ENCODE data around the gene SYAP1. TPM values are rescaled to one million over a fixed set of nuclear protein-coding genes. Genes with fewer than 3 reads are reported as not detected.
"Not testable (repeated sequence)": the region's sequence is repeated elsewhere in the genome, so short reads cannot be mapped to it uniquely, and the experiment has no call there.

SYAP1 gene
- total RNA-seq, 8 experiments from 2014 or later, result 16.3 to 40.7 (median 23.2) TPM

DNA sequence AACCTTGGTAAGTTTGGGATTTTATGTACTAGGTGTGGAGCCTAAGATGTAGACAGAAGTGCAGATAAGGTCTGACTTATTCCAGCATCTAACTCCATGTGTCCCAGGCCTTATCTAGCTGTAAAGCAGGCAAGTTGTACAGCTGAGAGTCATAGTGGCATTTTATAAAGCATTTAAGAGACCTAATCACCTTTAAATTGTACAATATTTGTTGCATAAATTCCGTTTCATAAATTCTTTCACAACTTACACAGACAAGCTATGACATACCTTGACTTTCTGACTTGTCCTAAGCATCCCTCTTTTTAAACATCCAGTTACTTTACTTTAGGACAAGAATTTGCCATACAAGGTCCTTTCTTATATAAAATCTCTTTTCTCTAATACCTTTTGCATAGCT lies 11.0 kb downstream of the SYAP1 start:
- in situ Hi-C loops (cut with MboI; ENCODE audit: low pct_unique_long_range_greater_than_20kb in 2 of 9, low sequenced_read_pairs in 9 of 9, unreplicated experiment in 9 of 9), result no loop called here
- Histone ChIP-seq H3K4me3 (no peak overlapping the region), H3K4me1 (replicated peaks in 1 of 2) (no peaks in the 10 kb centered on the region), H3K27ac (no peak overlapping the region)
- no peak for ATAC-seq (replicated peaks in 6 of 8)
- 83 to 100% (median 96%) methylated on average over 1 of the region's 1 CpG; no CpG with 5 or more reads in 6 of the 10 experiments for WGBS, 10 experiments

DNA sequence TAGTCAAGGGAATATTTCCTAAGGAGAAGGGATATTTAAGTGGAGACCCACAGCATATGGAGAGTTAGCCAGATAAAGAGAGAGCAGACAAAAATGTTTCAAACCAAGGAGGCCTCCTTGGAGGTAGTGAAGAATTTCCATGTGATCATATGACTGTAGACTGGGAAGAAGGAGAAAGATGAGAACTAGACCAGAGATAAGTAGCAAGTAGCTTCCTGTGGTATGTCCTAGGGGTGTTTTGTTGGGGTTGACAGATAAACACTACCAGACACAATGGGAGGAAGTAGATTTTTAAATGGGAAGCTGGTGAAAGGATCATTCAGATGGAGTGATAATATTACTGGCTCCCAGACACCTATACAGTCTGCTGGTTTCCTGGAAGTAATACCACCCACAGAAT lies 13.6 kb downstream of the SYAP1 start:
- H3K4me1 ChIP-seq (replicated peaks in 1 of 2), result no peaks in the 10 kb centered on the region
- in situ Hi-C loops (cut with MboI; ENCODE audit: low pct_unique_long_range_greater_than_20kb in 2 of 9, low sequenced_read_pairs in 9 of 9, unreplicated experiment in 9 of 9), result no loop called here
- H3K4me3 ChIP-seq, result no peak overlapping the region
- H3K27ac ChIP-seq, result no peak overlapping the region
- ATAC-seq (replicated peaks in 6 of 8), result no peak

DNA sequence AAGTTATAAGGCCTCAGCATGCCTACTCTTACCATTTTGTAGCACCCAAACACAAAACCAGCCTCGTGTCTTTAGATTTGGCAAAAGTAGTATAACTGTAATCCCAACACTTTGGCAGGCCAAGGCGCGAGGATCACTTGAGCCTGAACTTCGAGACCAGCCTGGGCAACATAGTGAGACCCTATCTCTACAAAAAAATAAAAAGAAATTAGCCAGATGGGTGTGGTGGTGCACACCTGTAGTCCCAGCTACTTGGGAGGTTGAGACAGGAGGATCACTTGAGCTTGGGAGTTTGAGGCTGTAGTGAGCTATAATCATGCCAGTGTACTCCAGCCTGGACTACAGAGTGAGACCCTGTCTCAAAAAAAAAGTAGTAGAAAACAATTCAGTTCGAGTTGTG lies 17.6 kb downstream of the SYAP1 start:
- in situ Hi-C loops (cut with MboI; ENCODE audit: low pct_unique_long_range_greater_than_20kb in 2 of 9, low sequenced_read_pairs in 9 of 9, unreplicated experiment in 9 of 9), result no loop called here
- 85 to 100% (median 100%) methylated on average over 1 to 4 of the region's 5 CpGs; no CpG with 5 or more reads in 7 of the 10 experiments for WGBS, 10 experiments
- ATAC-seq (replicated peaks in 6 of 8), result no peak

DNA sequence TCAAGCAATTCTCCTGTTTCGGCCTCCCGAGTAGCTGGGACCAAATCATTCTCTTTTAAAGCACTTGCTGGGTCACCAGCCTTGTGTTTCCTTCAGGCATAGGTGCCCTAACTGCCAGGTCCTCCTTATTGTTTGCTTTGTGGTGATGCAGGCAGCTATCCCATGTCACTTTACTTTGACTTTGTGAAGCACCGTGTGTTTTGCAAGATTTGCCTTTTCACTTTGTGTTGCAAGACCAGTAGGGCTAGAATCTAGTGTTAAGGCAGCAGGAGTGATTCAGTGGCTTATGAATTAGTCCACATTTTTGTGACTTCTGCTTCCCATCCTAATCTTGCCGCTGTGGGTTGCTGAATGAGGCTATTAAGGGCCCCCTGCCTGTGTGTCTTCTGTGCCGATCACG lies 20.2 kb downstream of the SYAP1 start:
- Histone ChIP-seq H3K27ac (no peak overlapping the region), H3K4me1 (replicated peaks in 1 of 2) (no peaks in the 10 kb centered on the region), H3K4me3 (no peak overlapping the region)
- ATAC-seq (replicated peaks in 6 of 8), result no peak
- WGBS, 10 experiments, result 47% methylated on average over 4 of the region's 6 CpGs; no CpG with 5 or more reads in 9 of the 10 experiments
- in situ Hi-C loops (cut with MboI; ENCODE audit: low pct_unique_long_range_greater_than_20kb in 2 of 9, low sequenced_read_pairs in 9 of 9, unreplicated experiment in 9 of 9), result no loop called here

More for the DNA sequence above, 17.6 kb downstream of the SYAP1 start:
- no peak overlapping the region for H3K27ac ChIP-seq
- no peaks in the 10 kb centered on the region for H3K4me1 ChIP-seq (replicated peaks in 1 of 2)
- no peak overlapping the region for H3K4me3 ChIP-seq

DNA sequence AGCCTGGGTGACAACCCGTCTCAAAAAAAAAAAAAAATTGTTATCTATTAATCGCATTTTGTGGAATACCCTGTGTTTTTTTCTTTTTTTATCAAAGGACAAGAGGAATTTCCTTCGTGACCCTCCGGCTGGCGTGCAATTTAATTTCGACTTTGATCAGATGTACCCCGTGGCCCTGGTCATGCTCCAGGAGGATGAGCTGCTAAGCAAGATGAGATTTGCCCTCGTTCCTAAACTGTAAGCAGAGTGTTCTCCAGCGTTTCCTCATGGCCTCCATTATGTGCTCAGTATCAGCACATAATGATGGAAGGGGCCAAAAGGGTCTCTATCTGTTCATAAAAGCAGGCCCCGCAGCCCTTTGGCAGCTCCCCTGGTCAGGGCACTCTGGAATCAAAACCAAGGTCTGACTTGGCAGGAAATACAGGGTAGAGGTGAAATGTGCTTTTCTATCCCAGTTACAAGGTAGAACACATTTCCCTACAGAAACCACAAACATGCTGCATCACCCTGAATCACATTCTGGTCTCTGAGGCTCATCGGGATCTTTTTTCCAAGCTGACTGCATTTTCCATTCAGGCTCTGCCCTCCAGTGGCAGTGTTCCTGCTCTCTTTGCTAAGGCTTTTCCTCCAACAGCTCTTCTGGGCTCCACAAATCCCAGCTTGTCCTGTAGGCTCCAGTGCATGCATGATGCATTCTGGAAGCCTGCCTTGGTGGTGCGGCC lies 24.4 kb downstream of the SYAP1 start:
- in situ Hi-C loops (cut with MboI; ENCODE audit: low pct_unique_long_range_greater_than_20kb in 2 of 9, low sequenced_read_pairs in 9 of 9, unreplicated experiment in 9 of 9), result no loop called here
- Histone ChIP-seq H3K4me3 (no peak overlapping the region), H3K27ac (no peak overlapping the region), H3K4me1 (replicated peaks in 1 of 2) (no peaks in the 10 kb centered on the region)
- no peak for ATAC-seq (replicated peaks in 6 of 8)
- 91 to 100% (median 99%) methylated on average over 2 to 11 of the region's 12 CpGs; no CpG with 5 or more reads in 7 of the 10 experiments for WGBS, 10 experiments

DNA sequence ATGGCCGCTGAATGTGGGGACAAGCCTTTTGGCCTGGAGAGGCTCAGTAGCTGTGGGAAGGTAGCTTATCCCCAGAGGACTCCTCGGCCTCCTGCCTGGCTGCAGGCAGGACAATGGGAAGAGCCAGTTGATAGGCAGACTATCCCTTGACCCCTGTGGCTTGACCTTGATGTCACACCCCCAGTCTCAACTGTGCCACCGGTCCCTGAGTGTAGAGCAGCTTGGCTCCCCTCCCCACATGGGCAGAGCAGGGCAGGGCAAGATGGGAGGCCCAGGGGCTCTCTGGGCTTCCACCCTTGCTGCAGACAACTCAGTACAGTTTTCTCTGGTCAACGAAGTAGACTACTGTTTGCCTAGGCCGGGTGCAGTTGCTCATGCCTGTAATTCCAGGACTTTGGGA lies 25.7 kb downstream of the SYAP1 start:
- peak in 1 of 8 experiments; percentile 17 for ATAC-seq (replicated peaks in 6 of 8)
- no peak overlapping the region for H3K4me3 ChIP-seq
- H3K4me1 ChIP-seq (replicated peaks in 1 of 2), result no peaks in the 10 kb centered on the region
- no peak overlapping the region for H3K27ac ChIP-seq
- in situ Hi-C loops (cut with MboI; ENCODE audit: low pct_unique_long_range_greater_than_20kb in 2 of 9, low sequenced_read_pairs in 9 of 9, unreplicated experiment in 9 of 9), result no loop called here
- WGBS, 10 experiments, result 86 to 100% methylated on average over 1 of the region's 5 CpGs; no CpG with 5 or more reads in 8 of the 10 experiments

DNA sequence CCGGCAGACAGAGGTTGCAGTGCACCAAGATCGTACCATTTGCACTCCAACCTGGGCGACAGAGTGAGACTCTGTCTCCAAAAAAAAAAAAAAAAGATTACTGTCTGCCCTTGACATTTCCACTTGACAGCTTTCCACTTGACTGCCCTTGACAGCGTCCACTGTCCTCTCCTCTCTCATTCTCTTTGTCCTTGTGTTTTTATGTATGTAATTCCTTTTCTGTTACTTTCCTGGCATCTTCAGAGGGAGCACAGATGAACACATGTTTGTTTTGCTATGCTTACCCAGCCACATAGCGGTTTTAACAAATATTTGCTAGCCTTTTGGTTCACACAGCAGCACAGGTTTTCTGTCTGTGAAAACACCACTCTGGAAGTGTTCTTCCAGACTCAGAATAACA lies 26.2 kb downstream of the SYAP1 start:
- in situ Hi-C loops (cut with MboI; ENCODE audit: low pct_unique_long_range_greater_than_20kb in 2 of 9, low sequenced_read_pairs in 9 of 9, unreplicated experiment in 9 of 9), result no loop called here
- WGBS, 10 experiments, result 70 to 100% (median 88%) methylated on average over 1 to 5 of the region's 5 CpGs; no CpG with 5 or more reads in 7 of the 10 experiments
- no peak overlapping the region for H3K4me3 ChIP-seq
- H3K4me1 ChIP-seq (replicated peaks in 1 of 2), result no peaks in the 10 kb centered on the region
- H3K27ac ChIP-seq, result no peak overlapping the region
- peak in 1 of 8 experiments; percentile 74 for ATAC-seq (replicated peaks in 6 of 8)

DNA sequence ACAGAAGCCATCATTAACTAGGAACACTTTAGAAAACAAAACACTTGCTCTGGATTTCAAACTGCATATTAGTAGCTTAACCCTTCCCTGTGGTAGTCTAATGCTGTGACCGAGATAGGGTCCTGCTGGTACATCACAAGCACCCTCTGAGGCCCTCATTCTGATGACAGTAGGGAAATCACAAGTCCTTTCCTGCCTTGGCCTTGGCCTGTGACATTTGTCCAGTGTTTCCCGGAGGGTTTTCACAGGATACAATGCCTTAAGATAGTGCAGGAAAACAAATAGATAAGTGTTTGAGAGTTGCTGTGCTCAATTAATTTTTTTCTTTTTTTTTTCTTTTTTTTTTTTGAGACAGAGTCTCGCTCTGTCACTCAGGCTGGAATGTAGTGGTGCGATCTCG lies 29.0 kb downstream of the SYAP1 start:
- Histone ChIP-seq H3K4me1 (replicated peaks in 1 of 2) (no peaks in the 10 kb centered on the region), H3K4me3 (no peak overlapping the region), H3K27ac (no peak overlapping the region)
- no peak for ATAC-seq (replicated peaks in 6 of 8)
- WGBS, 10 experiments, result 100% methylated on average over 1 of the region's 5 CpGs; no CpG with 5 or more reads in 9 of the 10 experiments
- in situ Hi-C loops (cut with MboI; ENCODE audit: low pct_unique_long_range_greater_than_20kb in 2 of 9, low sequenced_read_pairs in 9 of 9, unreplicated experiment in 9 of 9), result no loop called here

DNA sequence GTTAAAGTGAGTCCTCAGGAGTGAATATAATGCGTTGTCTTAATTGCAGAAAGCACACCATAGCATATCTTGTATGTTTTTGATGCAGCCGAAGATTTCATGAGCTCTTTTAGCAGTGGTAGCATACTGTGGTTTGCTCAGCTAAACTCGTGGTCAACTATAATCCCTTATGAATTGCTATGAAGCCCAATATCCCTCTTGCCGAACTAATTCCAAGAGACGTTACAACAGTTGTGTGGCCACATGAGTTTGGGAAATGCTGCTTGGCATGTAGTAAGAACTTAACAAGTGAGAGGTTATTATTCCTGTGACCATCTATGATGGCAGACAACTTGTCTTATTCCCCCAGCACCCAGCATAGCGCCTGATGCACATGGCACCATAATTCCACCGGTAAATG lies 30.7 kb downstream of the SYAP1 start:
- WGBS, 10 experiments, result 100% methylated on average over 1 to 5 of the region's 7 CpGs; no CpG with 5 or more reads in 7 of the 10 experiments
- in situ Hi-C loops (cut with MboI; ENCODE audit: low pct_unique_long_range_greater_than_20kb in 2 of 9, low sequenced_read_pairs in 9 of 9, unreplicated experiment in 9 of 9), result no loop called here
- no peak for ATAC-seq (replicated peaks in 6 of 8)
- H3K27ac ChIP-seq, result no peak overlapping the region
- H3K4me3 ChIP-seq, result no peak overlapping the region
- no peaks in the 10 kb centered on the region for H3K4me1 ChIP-seq (replicated peaks in 1 of 2)

DNA sequence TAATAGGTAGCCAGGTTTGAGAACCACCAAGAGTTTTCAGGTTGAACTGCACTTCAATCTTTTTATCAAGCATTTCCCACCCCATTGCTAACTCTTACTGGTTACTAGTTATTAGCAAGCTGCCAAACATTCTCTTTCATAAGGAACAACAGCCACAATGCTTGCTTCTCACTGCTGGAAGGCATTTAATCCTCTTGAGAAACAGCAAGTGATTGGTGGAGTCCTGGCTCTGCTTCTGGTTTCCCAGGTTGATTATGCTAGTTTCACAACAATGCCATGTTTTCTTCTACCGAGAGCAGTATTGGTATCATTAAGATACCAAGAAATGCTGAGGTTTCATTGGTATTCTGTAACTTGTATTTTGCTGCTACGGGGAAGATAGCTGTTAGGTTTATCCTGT lies 34.6 kb downstream of the SYAP1 start:
- 80 to 100% (median 96%) methylated on average over 1 to 2 of the region's 2 CpGs; no CpG with 5 or more reads in 6 of the 10 experiments for WGBS, 10 experiments
- Histone ChIP-seq H3K4me3 (no peak overlapping the region), H3K4me1 (replicated peaks in 1 of 2) (no peaks in the 10 kb centered on the region), H3K27ac (no peak overlapping the region)
- no peak for ATAC-seq (replicated peaks in 6 of 8)
- in situ Hi-C loops (cut with MboI; ENCODE audit: low pct_unique_long_range_greater_than_20kb in 2 of 9, low sequenced_read_pairs in 9 of 9, unreplicated experiment in 9 of 9), result no loop called here

DNA sequence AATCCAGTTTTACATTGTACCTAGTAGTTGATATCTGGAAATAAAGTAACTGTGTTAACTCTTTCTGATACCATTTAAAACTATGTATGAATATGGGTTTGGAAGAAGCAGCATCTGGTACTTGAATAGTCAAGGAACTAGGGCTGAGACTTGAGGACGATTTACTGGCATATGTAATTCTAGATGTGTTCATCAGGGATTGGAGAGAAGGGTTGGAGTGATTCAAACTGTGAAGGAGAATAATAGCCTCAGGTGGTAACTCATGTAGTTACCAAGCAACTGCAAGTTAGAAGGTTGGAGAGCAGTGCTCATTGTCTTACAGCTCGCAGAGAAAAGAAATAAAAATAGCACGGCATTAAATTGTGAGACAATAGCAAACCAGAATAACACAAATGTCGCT lies 37.3 kb downstream of the SYAP1 start:
- 80 to 100% (median 87%) methylated on average over 1 to 4 of the region's 4 CpGs; no CpG with 5 or more reads in 6 of the 10 experiments for WGBS, 10 experiments
- H3K27ac ChIP-seq, result no peak overlapping the region
- no peaks in the 10 kb centered on the region for H3K4me1 ChIP-seq (replicated peaks in 1 of 2)
- in situ Hi-C loops (cut with MboI; ENCODE audit: low pct_unique_long_range_greater_than_20kb in 2 of 9, low sequenced_read_pairs in 9 of 9, unreplicated experiment in 9 of 9), result no loop called here
- no peak overlapping the region for H3K4me3 ChIP-seq
- peak in 2 of 8 experiments; percentile 61 to 82 for ATAC-seq (replicated peaks in 6 of 8)

DNA sequence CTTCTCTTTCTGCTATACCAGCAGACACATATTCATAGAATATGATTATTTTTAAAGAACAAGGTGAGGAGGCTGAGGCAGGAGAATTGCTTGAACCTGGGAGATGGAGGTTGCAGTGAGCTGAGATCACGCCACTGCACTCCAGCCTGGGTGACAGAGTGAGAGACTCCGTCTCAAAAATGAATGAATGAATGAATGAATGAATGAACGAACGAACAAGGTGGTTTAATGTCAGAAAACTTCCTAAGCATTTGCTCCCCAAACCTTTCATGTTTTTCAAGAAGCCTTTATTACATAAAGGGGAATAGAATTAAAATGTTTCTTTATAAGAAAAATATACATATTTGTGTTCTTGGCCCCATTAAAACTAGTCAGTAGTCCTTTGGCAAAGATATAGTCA lies 42.1 kb downstream of the SYAP1 start:
- in situ Hi-C loops (cut with MboI; ENCODE audit: low pct_unique_long_range_greater_than_20kb in 2 of 9, low sequenced_read_pairs in 9 of 9, unreplicated experiment in 9 of 9); H3K4me3 ChIP-seq; H3K27ac ChIP-seq; ATAC-seq (replicated peaks in 6 of 8); H3K4me1 ChIP-seq (replicated peaks in 1 of 2): not testable (repeated sequence)
- 95 to 100% (median 100%) methylated on average over 1 to 4 of the region's 4 CpGs; no CpG with 5 or more reads in 5 of the 10 experiments for WGBS, 10 experiments

DNA sequence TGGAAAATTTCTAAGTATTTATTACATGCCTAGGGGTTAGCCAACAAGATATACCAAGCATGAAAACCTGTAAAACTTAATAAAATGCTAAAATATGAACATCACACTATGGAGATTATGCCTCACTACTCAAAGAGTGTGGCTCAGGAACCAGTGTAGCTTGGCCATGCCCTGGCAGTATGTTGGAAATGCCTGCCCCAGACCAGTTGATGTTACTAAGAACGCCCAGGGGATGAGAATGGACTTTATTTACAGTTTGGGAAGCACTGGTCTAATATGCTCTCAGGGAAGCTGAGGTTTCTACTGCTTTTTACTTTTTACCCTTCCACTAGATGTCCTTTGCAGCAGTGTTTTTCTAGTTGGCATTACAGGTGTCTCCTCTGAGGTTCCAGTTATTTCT lies 43.2 kb downstream of the SYAP1 start:
- Histone ChIP-seq H3K4me1 (replicated peaks in 1 of 2) (peaks cover 0 to 3% of the 10 kb centered on the region in 2 donors), H3K4me3 (no peak overlapping the region), H3K27ac (no peak overlapping the region)
- no peak for ATAC-seq (replicated peaks in 6 of 8)
- WGBS, 10 experiments, result 100% methylated on average over 1 of the region's 1 CpG; no CpG with 5 or more reads in 7 of the 10 experiments
- in situ Hi-C loops (cut with MboI; ENCODE audit: low pct_unique_long_range_greater_than_20kb in 2 of 9, low sequenced_read_pairs in 9 of 9, unreplicated experiment in 9 of 9), result no loop called here

DNA sequence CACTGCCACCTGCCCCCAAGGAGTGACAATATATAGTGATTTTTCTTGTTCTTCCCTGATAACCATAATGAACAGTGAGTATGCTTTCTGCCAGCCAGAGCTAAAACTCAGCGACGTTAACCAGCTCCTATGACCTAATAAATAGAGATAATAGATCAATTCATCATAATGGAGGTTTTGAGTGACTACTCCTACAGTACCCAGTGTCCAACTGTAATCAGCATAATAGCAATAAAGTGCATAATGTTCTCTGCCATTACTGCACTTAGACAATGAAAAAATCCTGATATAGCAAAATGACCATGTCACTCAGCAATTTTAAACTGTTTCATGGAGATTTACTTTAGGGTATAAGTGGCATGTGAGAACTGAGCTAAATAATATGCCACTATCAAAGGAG lies 46.2 kb downstream of the SYAP1 start:
- in situ Hi-C loops (cut with MboI; ENCODE audit: low pct_unique_long_range_greater_than_20kb in 2 of 9, low sequenced_read_pairs in 9 of 9, unreplicated experiment in 9 of 9), result no loop called here
- WGBS, 10 experiments, result 100% methylated on average over 2 of the region's 2 CpGs; no CpG with 5 or more reads in 8 of the 10 experiments
- H3K27ac ChIP-seq, result peak overlapping the region in 1 of 2 donors; percentile 50
- peaks cover 0 to 3% of the 10 kb centered on the region in 2 donors for H3K4me1 ChIP-seq (replicated peaks in 1 of 2)
- H3K4me3 ChIP-seq, result no peak overlapping the region
- peak in 3 of 8 experiments; percentile 52 to 68 (median 68) for ATAC-seq (replicated peaks in 6 of 8)
